Transverse colon (tissue), 3 donors: ENCODE data around the gene LMBR1L.

Experiments
- CTCF ChIP-seq, 5 experiments: fragments of 200-600 bp in 3 of 5; fragments of 450-650 bp in 2 of 5; sonication (generic) in 3 of 5; IDR thresholded peaks; 1 replicate in 2 of 5; 2 replicates in 3 of 5; pipeline ENCODE4 v1.5.1; 2016 to 2017; ENCODE audit warnings: antibody characterized with exemption in 5 of 5, inconsistent platforms in 3 of 5, mild to moderate bottlenecking in 2 of 5, moderate library complexity in 1 of 5
- EP300 ChIP-seq: sonication (generic); formaldehyde crosslinking; IDR thresholded peaks from one replicate; pipeline ENCODE4 v1.6.1; 2017; ENCODE audit warnings: antibody characterized with exemption, low read depth
- POLR2A ChIP-seq: fragments of 450-650 bp; IDR thresholded peaks from one replicate; pipeline ENCODE4 v1.6.1; 2016; ENCODE audit warnings: antibody characterized with exemption, mild to moderate bottlenecking, moderate library complexity

GRCh38 chr12:49088932-49089330 is 21.7 kb downstream of the LMBR1L start:
- TF ChIP-seq POLR2A: no peak
- TF ChIP-seq CTCF (IDR thresholded peaks at IDR 0.05): no peak
- no peak for TF ChIP-seq EP300
